HPDE6-E6E7 (cell line): ENCODE results near the gene C2CD4C.
A peak's percentile ranks its signal among the peaks of the same experiment; 100 is the strongest.
"Not testable (repeated sequence)": the region's sequence is repeated elsewhere in the genome, so short reads cannot be mapped to it uniquely, and the experiment has no call there.

ENCODE experiments used
- DNase-seq: peaks from one replicate; pipeline ENCODE4 v3.0.0; 2011; ENCODE audit warnings: missing footprints; ENCODE audit errors: extremely low spot score

Gene C2CD4C

DNA sequence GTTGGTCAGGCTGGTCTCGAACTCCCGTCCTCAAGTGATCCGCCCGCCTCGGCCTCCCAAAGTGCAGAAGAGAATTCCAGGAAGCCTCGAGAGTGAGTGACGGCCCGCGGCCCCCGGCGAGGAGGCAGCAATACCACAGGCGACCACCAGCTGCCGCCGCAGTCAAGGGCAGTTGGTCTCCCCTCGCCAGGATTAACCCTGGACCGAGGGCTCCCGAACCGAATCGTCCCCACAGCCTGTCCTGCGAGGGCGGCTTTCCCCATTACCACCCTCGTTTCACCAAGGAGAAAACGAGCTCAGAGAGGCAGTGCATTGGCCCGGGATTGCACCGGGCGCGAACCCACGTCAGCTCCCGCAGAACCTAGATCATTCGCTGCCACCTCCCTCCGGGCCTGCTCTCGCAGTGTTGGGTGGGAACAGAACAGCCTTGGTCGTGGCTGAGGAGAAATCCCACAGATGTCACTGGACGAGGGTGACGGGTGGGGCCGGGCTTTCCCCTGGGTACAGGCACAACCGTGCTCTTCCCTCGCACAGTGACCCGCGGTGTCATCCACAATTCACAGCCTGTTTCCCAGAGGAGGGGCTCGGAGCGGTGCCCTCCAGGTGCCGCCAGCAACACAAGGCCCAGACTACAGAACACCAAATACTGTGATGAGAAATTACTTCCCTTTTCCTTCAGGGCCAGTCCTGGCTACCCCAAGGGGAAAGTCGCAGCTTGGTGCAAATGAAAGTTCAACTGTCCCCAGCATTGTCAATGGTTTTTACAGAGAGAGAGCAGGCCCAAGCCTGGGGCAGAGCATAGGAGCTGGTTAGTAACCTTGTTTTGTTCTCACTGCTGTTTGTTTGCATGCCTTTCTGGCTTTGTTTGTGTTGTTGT is 24.8 kb downstream of the C2CD4C start:
- no peak for DNase-seq

DNA sequence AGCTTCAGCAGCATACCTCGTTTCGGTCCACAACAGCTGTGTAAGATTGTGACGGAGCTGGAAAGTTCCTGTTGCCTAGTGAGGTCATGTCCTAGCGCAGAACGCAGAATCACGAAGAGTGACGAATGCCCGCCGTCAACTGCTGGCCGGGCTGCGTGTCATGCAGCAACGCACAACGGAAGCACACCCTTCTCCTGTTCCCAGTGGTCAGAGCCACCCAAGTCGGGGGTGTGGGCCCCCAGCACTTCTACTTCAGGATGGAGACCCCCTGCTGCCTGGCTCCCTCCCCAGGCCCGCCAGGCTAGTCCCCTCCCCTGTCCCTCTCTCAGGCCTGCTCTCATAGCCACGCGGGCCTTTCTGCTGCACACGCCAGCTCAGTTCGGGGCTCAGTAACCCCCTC is 25.9 kb downstream of the C2CD4C start:
- DNase-seq: no peak

DNA sequence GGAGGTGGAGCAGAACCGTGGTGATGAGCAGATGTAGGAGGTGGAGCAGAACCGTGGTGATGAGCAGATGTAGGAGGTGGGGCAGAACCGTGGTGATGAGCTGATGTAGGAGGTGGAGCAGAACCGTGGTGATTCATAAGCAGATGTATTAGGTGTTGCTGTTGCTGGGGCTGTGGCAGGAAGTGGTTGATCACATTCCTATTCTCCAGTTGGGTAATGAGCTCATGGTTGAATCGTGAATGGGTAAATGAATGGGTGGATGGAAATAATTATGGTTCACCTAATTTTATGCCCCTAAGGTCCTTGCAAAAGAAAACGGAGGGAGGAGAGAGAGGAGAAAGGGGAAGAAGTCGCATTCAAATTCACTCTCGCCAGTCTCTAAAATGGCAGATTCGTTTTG is 26.4 kb downstream of the C2CD4C start:
- DNase-seq: not testable (repeated sequence)

DNA sequence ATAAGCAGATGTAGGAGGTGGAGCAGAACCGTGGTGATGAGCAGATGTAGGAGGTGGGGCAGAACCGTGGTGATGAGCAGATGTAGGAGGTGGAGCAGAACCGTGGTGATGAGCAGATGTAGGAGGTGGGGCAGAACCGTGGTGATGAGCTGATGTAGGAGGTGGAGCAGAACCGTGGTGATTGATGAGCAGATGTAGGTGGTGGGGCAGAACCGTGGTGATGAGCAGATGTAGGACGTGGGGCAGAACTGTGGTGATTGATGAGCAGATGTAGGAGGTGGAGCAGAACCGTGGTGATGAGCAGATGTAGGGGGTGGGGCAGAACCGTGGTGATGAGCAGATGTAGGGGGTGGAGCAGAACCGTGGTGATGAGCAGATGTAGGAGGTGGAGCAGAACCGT is 27.0 kb downstream of the C2CD4C start:
- not testable (repeated sequence) for DNase-seq

DNA sequence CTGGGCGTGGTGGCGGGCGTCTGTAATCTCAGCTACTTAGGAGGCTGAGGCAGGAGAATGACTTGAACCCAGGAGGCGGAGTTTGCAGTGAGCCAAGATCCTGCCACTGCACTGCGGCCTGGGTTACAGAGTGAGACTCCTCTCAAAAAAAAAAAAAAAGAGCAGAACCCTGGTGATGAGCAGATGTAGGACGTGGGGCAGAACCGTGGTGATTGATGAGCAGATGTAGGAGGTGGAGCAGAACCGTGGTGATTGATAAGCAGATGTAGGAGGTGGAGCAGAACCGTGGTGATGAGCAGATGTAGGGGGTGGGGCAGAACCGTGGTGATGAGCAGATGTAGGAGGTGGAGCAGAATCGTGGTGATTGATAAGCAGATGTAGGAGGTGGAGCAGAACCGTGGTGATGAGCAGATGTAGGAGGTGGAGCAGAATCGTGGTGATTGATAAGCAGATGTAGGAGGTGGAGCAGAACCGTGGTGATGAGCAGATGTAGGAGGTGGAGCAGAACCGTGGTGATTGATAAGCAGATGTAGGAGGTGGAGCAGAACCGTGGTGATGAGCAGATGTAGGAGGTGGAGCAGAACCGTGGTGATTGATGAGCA is 28.2 kb downstream of the C2CD4C start:
- not testable (repeated sequence) for DNase-seq

DNA sequence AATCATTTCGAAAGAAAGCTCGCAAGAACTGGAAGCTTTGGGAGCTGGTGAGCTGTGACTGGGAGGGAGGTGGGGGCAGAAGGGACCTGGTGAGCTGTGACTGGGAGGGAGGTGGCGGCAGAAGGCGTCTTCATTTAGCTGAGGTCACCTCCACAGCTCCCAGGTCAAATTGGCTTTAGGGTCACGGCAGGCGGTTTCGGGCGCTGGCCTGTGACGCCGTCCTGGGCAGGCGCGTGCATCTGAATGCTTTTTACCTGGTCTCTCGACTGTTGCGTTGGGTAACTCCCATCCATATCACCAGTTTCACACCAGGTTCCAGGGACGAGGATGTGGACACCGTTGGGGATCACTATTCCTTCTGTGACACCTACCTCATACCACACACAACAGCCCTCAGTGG is 29.2 kb downstream of the C2CD4C start:
- no peak for DNase-seq

DNA sequence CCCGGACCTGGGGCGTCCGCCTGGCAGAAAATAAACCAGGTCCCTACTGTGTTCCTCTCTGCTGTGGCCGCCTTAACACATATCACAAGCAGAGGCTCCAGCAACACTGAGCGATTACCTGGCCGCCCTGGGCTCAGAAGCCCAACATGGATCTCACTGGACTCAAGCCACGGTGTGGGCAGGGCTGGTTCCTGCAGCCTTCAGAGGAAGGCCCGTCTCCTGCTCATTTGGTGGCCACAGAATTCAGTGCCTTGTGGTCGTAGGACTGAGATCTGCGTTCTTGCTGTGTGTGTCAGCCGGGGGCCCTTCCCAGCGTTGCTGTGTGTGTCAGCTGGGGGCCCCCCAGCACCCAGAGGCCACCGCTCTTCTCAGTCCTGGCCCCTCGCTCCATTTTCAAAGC is 30.2 kb downstream of the C2CD4C start:
- no peak for DNase-seq

DNA sequence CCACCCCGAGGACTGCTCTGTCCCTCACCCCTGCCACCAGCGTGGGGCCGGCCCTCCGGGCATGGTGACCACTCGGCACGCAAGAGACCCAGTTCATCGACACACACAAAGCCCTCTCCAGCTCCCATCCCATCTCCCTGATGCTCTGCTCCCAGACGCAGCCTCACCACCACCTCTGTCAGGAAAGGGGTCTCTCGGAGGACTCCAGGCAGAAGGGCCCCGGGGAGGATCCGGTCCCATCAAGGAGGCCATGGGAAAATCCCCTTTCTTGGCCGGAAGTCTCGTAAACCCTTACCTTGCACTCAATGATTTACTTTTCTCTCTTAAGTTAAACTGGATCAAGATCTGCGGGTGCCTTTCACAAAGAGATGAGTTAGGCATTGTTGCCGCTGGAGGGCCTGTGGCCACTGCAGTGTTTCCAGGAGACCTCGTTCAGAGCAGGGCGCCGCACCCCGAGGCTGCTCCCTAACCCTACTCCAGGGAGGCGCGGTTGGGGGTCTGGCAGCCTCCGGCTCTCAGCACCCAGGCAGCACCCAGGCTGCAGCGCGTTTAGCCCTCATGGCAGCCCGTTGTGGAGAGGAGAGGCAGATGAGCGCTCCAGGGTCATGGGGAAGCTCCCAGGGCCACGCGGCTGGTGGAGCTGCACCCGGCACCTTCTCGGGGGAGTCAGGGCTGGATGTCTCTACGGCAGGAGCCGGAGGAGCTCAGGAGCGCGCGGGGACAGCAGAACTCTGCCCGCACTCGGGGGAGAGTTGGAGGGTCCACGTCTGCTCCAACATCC is 31.0 kb downstream of the C2CD4C start:
- DNase-seq: no peak

DNA sequence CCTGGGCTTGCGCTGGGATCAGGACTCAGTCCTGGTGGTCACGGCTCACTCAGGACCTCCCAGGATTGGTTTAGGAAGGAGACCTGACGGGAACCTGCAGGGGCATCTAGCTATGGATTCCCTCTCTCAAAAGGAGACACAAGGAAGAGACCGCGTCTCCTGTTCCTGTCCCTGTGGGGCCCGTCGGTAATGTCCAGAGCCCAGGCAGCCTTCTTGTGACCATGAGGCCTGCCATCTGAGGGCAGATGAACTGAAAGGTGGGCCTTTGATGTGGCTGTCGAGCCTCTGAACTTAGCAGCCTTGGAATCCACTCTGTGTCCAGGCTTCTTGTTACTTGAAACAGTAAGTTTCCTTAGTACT is 32.9 kb downstream of the C2CD4C start:
- DNase-seq: no peak

DNA sequence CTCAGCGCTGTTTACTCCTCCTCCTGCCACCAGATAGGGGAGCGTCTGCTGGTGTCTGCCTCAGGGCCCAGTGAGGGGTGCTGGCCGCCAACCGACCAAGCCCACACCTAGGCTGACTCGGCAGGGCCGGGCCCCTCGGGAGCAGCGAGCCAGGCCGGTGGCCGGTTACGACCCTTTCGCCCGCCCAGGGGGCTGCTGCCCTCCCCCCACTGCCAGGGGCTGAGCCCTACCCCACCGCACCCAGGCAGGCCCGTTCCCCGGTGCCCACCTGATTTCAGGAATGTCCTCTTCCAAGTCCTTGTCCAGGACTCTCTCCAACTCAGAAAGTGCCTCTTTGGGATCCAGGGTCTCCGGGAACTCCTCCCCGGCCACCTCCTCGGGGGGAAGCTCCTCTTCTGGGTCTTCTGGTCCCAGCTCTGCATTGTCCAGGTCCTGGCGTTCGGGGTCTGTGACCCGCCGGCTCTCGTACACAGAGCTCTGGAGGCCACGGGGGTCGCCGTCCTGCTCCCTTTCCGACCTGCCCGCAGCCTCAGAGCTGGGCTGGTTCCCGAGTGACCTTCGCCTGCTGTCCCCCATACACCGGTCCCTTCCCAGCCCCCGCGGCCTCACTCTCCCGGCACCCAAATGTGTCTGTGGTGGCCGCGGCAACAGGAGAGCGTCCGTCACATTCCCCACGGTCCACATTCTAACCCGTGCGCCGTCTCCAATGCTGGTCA is 33.4 kb downstream of the C2CD4C start:
- no peak for DNase-seq

DNA sequence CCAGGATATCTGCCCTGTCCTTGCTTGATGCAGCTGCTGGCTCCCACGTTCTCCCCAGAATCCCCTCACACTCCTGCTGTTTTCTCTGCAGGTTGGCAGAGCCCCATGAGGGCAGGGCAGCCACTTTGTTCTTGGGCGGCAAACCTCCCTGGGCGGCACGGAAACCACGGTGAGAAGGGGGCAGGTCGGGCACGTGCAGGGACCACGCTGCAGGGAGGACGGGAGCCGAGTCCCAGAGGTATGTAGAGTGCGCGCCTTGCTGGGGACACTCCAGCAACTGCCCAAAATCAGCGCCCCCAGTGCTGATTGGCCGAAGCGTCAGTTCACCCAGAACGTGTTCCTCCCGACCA is 34.1 kb downstream of the C2CD4C start:
- no peak for DNase-seq

DNA sequence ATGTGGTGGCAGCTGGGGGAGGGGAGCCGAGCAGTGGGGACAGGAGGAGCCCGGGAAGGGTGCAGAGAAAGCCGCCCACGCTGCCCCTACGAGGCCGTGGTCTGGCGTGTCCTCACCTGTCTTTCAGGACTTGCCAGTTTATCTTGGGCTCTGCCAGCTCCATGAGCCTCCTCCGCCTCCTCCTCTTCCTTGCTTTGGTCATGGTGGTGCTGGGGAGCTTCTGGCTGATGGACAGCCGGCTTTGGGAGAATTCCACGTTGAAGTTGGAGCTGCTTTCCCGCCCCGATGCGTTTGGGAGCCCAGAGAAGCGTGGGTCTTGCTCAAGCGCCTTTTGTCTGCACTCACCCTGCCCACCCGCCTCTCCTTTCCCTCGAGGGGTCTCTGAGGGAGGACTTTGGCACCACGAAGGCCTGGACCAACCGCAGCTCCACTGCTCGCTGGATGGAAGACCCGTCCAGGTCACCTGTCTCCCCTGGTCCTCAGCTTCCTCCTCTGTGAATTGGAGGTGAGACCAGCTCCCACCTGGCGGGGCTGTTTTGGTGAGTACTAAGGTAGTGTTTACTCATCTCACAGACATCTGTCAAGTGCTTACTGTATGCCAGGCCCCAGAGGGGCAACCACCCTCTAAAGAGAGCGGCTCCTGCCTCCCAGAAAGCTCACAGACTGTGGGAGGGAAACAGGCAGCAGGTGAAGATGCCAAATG is 34.6 kb downstream of the C2CD4C start:
- DNase-seq: peak; percentile 20

DNA sequence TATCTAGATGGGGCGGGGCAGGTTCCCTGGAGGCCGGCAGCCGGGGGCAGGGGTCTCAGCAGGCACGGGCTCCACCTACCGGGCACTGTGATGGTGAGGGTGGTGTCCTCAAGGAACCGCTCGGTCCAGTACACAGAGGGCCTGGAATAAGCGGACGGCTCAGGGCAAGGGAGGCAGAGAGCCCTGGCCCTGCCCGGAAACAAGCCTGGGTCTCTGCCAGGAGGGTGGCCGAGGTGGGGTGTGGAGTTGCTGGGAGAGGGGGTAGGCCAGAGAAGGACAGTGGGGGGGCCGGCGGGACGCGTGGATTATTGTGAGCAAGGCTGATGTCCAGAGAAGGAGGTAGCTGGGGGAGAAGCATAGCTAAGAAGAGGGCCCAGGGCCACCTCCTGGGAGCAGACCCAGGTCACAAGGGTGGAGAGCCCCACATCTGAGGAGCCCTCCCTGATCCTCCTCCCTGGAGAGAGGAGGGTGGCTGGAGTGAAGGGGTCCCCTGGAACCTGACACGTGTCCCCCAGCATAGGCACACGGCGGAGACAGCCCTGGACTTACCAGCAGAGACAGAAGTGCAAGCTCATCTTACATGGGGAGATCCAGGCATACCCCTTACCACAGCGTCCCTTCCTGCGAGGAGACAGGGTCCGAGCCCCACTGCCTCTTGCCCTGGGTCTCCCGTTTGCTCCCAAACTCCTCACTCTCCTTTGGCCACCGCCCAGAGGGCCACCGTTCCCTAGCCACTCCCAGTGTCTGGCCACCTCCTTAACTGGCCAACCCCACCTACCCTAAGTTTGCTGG is 35.4 kb downstream of the C2CD4C start:
- no peak for DNase-seq

DNA sequence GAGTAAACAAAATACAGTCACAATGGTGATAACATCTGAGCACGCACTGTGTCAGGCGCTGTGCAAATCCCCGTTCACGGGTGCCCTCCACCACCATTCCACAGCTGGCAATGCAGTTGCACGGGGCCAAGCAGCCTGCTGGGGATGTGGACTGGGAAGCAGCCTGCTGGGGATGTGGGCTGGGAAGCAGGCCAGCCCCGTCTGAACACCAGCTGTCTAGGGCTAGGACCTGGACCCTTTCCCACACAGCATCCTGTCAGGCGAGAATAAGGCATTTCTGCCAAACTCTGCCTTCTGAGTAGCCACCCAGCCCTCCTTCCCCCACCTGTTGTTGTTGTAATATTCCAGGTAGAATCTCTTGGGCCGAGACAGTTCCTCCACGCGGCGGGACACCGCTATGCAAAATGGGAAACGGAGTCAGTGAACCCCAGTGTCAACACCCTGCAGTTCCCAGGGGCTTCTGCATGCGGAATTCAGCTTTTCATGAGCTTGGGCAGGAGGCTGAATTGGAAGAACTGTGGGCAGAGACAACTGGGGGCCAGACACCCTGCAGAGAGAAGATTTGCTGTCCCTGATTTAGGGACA is 36.5 kb downstream of the C2CD4C start:
- DNase-seq: no peak

DNA sequence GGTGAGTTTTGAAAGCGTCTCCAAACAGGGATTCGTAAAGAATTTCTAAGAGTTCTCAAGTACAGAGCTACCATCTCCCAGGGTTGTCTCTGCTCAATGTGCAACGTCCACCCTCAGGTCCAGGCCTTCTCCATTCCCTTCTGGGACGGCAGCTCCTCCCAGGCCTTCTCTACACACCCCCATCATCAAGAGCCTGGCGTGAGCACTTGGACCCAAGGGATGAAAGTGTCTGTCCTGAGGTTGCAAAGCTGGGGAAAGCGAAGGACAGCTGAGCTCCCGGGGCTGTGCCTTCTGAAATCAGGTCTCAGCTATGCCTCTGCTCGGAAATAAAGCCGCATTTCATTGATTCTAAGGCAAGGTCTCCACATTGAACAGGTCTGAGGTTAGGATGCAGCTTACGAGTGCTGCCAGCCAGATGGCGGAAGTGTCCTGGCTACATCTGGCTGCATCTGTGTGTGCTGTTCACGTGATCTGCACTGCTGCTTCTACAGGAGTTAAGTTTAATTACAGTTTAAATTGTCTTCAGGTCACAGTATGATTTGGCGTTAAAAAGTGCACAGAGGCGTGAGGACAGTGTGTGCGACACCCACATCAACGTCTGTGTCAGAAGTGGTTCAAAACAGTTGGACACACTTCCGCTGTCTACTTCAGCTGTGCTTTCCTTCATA is 37.3 kb downstream of the C2CD4C start:
- no peak for DNase-seq

DNA sequence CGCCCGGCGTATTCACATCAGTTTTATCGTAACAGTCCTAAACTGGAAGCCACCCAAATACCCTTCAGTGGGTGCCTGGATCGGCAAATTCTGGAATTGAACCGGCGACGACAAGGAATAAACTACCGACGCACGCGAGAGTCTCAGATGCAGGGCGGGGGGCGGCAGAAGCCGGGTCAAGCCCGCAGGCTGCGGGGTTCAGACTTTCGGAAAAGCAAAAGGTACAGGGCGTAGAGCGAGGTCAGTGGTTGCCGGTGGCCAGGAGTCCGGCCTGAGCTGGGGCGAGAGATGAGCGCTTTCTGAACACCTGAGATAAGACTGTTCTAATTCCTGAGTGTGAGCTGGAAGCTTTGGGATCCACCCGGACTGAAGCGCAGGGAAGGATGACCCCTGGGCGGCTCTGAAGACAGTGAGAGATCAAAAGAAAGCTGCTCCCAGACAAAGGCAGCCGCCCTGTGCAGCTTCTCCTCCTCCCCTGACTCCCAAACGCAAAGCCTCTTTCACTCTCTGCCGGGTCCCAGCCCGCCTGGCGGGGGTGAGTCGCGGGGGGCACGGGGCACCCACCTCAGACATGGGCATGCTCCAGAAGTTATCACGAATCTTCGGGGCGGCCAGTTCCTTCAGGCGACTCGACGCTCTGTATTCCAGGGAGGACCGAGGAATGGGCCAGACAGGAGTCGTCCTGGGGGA is 38.2 kb downstream of the C2CD4C start:
- no peak for DNase-seq

DNA sequence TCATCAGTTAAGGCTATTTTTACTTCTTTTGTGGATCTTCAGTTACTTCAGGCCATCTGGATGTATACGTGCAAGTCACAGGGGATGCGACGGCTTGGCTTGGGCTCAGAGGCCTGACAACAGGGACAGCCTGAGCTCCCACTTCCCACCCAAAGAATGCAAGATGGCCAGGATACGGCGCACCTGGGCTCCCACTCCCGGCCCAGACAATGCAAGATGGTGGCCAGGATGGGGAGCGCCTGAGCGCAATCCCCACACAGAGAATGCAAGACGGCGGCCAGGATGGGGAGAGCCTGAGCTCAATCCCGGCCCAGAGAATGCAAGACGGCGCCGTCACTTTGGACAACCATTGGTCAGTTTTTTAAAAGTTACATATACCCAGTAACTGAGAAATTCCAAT is 39.1 kb downstream of the C2CD4C start:
- DNase-seq: no peak

DNA sequence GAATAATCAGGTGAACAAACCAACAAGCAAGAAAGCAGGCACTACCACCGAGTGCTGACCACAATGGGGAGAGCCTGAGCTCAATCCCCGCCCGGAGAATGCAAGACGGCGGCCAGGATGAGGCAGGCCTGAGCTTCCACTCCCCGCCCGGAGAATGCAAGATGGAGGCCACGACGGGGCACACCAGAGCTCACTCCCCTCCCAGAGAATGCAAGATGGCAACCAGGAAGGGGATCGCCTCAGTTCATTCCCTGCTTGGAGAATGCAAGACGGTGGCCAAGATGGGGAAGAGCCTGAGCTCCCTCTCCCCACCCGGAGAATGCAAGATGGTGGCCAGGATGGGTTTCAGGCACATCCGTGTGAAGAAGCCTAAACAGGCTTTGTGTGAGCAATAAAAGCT is 39.7 kb downstream of the C2CD4C start:
- no peak for DNase-seq

DNA sequence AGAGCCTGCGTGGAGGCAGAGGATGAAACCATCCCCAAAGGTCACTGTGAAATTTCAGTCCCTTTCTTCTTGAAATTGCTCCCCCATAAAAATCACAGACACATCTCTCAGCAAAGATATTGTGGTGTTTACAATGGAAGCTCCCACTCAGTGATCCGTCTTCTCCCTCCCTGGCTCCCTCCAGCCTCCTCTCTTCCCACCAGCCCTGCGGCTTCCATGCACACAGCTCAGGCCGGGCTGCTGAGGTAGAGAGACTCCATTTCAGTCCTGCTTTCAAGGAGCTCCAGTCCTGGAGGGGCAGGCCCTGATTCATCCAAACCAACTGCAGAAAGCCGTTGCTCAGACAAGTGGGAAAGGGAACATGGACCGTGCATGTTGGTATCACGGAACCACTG is 40.3 kb downstream of the C2CD4C start:
- DNase-seq: no peak
